Measurements from ENCODE around the gene PSG7. TPM values are rescaled to one million over a fixed set of nuclear protein-coding genes. Genes with fewer than 3 reads are reported as not detected.
"Not testable (repeated sequence)": the region's sequence is repeated elsewhere in the genome, so short reads cannot be mapped to it uniquely, and the experiment has no call there.

The PSG7 gene
- total RNA-seq: not detected

GRCh38 chr19:42937107-42937506 is at the start of gene PSG7:
Gene PSG7, minus strand, starts transcription at chr19:42937207. Its CDS starts 131 bp downstream, at chr19:42937076.
- DNase-seq: not testable (repeated sequence)

GRCh38 chr19:42985588-42985987 is 48.6 kb upstream of the PSG7 start:
- DNase-seq: no peak

- DNase-seq: not testable (repeated sequence)
Observed at GRCh38 chr19:42982111-42982510, 45.1 kb upstream of the PSG7 start.

DNA sequence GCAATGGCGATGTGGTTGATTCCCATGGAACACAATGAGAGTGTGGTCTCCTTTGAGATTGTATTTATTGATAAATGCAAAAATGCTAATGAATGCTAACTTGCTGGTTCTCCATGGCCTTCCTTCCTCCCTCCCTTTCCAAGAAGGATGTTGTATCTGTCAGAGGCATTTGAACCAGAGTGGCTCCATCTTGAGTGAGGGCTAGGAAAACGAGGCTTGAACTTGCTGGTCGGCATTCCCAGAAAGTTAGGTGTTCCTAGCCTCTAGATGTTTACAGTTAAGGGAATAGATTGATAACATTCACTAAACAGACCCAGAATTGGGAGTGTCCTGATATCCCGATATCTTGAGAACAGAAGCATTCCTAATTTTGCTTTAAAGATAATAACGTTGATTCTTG is 34.4 kb upstream of the PSG7 start:
- not testable (repeated sequence) for DNase-seq

DNA sequence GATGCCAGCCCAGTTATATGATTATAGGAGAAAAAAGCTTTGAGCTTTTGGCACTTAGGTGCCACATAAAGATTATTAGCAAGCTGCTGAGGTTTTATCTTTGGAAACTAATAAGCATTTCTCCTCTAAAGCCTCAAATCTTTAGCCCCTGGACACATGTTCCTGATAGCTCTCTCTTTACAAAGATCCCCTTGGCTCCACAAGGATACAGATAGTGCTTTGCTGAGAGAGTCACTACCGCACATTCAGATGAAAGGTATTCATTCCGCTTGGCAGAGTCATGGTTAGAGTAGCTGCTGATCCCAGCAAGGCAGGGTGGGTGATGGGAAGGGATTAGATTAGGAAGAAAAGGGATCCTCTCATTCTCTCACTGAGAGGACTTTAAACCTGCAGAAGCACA is 28.2 kb upstream of the PSG7 start:
- DNase-seq: no peak

DNA sequence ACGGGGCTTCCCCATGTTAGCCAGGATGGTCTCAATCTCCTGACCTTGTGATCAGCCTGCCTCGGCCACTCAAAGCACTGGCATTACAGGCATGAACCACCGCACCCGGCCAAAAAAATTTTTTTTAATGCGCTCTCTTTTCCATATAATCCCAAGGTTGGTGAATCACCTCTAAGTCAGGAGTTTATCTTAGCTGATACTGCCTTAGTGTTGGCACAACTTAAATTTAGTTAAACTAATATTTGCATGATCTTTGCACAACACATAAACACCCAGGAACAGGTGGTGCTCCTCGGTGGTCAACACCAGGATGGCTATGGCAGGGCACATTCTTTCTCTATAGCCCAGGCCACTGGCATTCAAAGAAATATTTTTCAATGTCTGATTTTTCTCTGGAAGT is 24.1 kb upstream of the PSG7 start:
- DNase-seq: no peak

- not testable (repeated sequence) for DNase-seq
Observed at GRCh38 chr19:42952126-42952525, 15.1 kb upstream of the PSG7 start.

DNA sequence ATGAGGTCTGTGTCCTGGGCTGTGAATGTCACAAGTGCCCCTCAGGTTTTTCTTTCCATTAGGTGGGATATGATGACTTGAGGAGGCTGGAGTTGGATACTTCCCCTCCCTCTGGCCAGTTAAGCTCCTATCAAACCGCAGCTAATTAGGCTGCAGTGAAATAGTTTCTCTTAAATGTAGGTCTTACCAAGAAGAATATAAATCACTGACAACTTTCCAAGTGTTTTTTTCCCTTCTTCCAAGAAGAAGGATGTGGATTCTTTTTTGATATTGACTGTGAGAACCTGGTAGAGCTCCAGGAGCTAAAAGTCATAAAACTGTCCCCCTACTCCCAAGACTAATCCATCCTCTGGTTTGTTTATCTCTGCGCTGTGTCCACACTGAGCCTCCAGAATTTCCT is 14.5 kb upstream of the PSG7 start:
- not testable (repeated sequence) for DNase-seq

GRCh38 chr19:42942187-42942789 is 5.3 kb upstream of the PSG7 start:
- DNase-seq: peak; percentile 4

DNA sequence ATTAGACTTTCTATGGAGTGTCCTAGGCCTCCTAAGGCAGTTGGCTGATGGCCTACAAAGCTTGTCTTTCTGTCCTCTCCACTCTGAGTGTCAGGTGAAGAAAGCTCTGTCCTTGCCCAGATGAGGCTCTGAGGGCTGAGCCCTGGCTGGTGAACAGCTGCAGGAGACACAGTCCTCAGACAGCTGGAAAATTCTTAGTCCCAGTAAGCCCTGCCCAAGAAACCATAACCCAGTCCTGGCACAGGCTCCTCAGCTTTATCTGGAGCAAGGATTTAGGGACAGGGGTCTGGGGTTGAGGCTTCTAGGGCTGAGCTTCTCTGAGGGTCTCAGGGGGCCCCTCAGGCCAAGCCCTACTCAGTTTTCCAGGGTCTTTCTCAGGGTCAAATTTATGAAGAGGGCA is 2.3 kb downstream of the PSG7 start:
- peak; percentile 58 for DNase-seq

DNA sequence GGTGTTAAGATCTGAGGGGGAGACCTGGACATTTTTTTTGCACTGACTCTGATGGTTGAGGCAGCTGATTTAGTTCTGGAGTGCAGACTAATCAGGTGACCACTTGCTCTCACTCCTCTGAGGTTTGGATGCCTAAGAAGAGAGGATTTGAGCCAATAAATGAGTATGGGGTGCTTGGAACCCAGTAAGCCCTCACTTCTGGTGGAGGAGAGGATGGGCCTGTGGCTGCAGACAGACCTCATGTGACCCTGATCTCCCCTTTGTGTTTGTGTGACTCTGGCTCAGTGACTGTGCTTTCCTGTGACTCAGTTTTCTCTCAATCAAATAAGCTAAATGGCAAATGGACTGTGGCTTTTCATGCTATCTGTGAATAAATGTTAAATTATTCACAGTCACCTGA is 2.8 kb downstream of the PSG7 start:
- DNase-seq: not testable (repeated sequence)

DNA sequence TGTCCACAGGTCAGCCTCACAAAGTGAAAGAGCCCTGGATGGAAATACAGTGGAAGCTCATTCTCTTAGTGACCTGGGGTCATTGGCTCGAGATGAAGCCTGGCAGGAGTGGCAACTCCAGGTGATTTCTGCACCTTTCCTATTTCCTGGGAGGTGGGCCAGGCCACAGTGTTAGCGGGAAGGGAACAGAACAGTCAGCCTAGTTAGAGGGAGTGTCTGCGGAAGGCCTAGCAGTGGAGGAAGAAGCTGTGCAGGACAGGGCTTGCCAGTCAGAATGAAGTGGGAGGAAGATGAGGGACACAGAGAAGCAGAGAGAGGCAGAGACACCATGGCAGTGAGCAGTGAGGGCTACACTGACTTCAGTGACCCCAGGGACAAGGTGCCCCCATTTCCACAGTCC is 3.6 kb downstream of the PSG7 start:
- not testable (repeated sequence) for DNase-seq

- peak; percentile 66 for DNase-seq
Observed at GRCh38 chr19:42932485-42933101, 4.4 kb downstream of the PSG7 start.

DNA sequence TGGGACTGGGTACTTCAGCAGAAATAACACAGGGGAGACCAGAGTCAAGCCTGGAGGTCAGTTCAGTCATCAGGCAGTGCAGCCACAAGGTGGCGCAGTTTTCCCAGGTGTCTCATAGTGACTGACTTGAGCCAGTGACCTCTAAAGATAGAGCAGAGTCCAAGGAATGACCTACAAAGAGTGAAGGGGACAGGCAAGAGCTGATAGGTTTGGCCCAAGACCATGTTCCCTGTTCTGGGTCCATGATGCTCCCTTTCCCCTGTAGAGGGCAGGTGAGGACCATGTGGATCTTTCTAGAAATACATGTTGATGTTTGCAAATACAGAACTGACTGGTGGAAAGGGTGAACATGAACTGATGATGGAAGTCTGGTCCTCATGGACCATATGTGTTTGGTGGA is 6.8 kb downstream of the PSG7 start:
- peak; percentile 19 for DNase-seq

DNA sequence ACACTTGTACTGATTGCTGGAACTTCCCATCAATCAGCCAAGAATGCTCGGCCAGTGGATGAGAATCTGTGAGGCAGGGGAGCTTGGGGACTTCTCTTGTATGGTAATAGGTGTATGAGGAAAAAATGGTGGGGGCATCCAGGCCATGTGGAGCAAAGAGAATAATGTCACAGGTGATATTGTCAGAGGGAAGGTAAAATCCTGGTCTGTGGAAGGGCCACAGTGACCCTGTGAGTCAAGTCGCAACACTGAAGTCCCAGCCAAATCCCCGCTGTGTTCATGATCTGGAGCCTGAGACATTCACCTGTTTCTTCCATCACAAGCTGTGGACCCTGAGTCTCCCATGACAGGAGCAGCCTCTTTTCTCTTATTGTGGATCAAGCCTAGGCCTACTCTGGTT is 8.1 kb downstream of the PSG7 start:
- DNase-seq: no peak

DNA sequence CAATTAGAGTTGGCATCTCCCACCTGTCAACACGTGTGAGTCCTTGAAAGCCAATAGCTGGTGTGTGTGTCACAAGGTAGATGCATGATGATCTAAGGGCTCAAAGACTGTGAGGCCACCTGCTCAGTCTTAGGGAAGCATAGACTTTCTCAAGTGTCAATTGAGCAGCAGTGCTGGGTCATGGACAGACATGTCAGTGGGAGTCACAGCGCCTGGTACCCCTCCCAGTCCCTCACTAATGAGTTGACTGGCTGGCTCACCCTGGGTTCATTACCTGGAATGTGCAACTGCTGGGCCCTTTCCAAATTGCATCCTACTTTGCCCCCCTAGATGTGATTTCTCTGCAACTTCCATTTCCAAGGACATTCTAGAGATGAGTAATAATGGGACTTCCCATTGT is 10.2 kb downstream of the PSG7 start:
- DNase-seq: no peak

GRCh38 chr19:42923106-42923505 is 13.9 kb downstream of the PSG7 start:
- DNase-seq: peak; percentile 26

GRCh38 chr19:42920971-42921370 is 16.0 kb downstream of the PSG7 start:
- not testable (repeated sequence) for DNase-seq

DNA sequence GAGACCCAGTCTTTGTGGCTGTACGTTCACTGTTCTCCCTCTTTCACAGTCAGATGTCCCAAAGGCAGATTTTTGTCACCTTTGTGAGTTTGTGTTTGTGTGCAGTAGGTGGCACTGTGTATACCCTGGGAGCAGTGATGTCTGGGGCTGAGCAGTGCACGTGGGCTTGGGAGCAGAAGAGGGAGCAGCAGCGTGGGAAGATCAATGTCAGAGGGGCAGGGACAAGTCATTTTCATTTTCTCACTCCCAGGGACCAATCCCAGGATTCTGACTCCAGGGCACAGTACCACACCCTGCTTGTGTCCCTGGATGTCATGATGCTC is 17.3 kb downstream of the PSG7 start:
- no peak for DNase-seq

DNA sequence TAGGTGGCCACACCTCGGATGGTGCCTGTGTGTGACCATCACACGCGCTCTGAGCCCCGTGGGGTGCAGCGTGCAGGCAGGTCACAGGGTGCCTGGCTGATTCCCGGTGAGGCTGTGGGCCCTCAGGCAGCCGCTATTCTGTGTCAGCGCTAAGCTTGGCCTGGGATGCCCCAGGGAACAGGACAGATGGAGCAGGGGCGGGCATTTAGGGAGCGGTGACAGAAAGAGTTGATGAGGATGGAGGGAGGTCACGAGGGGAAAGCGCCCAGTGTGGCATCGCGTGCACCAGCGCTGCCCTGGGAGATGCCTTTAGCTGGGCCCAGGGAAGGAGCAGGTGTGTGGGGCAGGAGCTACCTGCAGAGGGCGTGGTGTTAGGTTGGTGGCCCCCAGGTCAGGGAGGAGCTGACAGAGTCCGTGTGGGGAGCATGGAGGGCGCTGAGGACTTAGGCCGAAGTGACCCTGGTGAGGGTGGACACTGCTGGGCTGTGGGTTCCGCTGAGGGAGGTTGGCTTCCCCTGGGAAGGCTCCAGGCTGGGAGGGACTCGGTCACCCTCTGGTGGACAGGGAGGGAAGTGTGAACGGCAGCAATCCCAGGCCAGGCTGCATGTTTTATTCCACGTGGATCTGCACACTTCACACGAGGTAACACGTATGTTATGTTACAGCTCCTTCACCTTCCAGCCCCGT is 17.8 kb downstream of the PSG7 start:
- DNase-seq: not testable (repeated sequence)

GRCh38 chr19:42918377-42919069 is 18.5 kb downstream of the PSG7 start:
- not testable (repeated sequence) for DNase-seq

DNA sequence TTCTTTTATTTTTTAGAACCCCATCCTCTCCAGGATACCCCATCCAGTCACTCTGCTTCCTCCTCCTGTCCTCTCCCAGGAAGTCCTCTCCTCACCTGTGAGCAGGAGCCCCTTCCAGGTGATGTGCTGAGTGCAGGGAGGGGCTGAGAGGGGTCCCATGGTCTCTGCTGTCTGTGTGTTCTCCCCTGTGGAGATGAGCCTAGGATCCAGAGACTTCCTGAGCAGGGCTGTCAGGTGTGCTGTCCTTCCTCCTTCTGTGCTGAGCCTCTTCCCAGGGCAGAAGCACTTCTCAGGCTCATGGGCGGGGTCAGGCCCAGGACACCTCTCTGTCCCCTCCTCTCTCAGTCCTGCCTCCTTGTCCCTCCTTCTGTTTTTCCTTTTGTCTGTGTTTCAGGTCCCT is 19.4 kb downstream of the PSG7 start, which contains the start of gene PSG6:
Gene PSG6, minus strand, starts transcription at position 261 of the 400 bp plus-strand sequence. Its CDS starts 102 bp downstream, at position 159.
- not testable (repeated sequence) for DNase-seq

DNA sequence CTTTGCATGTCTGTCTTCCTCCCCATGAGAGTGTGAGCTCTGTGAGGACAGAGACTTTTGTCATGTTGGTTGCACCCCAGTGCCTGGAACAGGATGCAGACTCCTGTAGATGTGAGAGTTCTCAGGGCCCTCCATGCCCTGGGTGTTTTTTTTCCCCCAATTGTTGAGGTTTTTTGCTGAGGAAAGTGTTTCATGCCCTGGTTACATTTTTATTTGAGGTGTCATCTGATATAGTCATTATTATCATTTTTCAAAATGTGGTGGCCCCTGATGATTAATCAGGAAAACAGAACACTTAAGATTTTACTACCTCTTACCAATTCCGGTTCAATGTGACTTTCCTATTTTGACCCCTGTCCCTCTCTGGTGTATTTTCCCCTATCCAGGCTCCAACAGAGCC is 20.1 kb downstream of the PSG7 start:
- DNase-seq: not testable (repeated sequence)

All from tongue (tissue), 2 donors.